Progenitor cell of endocrine pancreas (in vitro differentiated cells): ENCODE data around the gene VWA1. TPM values are rescaled to one million over a fixed set of nuclear protein-coding genes. Genes with fewer than 3 reads are reported as not detected.

Experiments
- DNase-seq: peaks from one replicate; pipeline ENCODE4 v3.0.0; 2021; ENCODE audit warnings: low spot score; ENCODE audit not compliant: unreplicated experiment
- H3K27ac Mint-ChIP-seq: 2 replicates; pipeline ENCODE4 v1.8.0; 2021; ENCODE audit warnings: mild to moderate bottlenecking, moderate library complexity, mixed read lengths
- H3K27me3 Mint-ChIP-seq: 2 replicates; pipeline ENCODE4 v1.8.0; 2021; ENCODE audit warnings: mixed read lengths
- H3K36me3 Mint-ChIP-seq: 2 replicates; pipeline ENCODE4 v1.8.0; 2022; ENCODE audit warnings: mixed read lengths; ENCODE audit not compliant: insufficient read depth
- H3K4me1 Mint-ChIP-seq: 2 replicates; pipeline ENCODE4 v1.8.0; 2021; ENCODE audit warnings: low read depth, mixed read lengths
- H3K4me3 Mint-ChIP-seq: 2 replicates; pipeline ENCODE4 v1.8.0; 2021; ENCODE audit warnings: low read depth, mild to moderate bottlenecking, moderate library complexity, mixed read lengths
- H3K9me3 Mint-ChIP-seq: 2 replicates; pipeline ENCODE4 v1.8.0; 2021; ENCODE audit warnings: low read depth, mixed read lengths
- CTCF ChIP-seq: fragments of 200-600 bp; sonication (generic); IDR thresholded peaks from one replicate; pipeline ENCODE4 v1.5.0; 2021; ENCODE audit warnings: antibody characterized with exemption, mild to moderate bottlenecking; ENCODE audit not compliant: unreplicated experiment
- total RNA-seq: library from RNA; stranded (reverse); gene quantifications from 2 replicates; pipeline ENCODE4 v1.2.1, GENCODE V29; 2021

The VWA1 gene
- total RNA-seq, 1 donor from 2014 or later: 36.8 TPM

GRCh38 chr1:1430114-1430982 is 5.1 kb upstream of the VWA1 start:
- H3K4me3 Mint-ChIP-seq: no peak overlapping the region
- peak overlapping the region; percentile 59 for H3K27ac Mint-ChIP-seq

DNA sequence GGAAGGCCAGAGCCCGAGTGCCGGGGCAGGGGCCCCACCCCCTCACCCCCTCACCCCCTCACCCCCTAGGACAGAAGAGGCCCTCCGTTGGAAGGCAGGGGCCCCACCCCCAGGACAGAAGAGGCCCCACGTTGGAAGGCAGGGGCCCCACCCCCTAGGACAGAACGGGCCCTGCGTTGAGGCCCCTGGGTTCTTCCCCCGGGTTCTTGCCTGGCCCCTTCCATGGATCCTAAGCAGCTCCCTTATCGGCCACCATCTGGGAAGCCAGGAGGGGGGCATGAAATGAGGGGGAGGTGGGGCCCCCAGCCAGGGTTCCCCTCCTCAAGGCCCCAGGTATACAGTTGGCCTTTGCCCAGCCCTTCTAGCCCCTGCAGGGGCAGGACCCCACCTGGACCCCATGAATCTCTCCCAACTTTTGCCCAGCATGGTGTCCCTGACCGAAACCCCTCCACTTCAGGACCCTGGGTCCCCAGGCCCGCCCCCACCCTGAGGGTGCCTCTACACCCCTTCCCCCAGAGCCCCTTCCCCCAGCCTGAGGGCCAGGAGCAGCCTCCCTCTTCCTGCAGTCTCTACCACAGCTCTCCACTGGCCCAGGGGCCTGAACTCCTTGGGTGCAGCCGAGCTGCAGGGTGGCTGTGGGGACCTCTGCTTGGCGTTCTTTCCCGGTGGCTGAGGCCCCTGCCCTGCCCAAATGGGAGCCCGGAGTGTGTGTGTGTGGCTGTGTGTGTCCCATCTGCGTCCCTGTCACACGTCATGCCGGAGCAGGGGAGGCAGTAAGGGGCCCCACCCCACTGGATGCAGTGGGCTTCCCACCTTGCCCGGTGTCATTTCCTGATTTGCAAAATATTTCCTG is 4.3 kb upstream of the VWA1 start:
- Mint-ChIP-seq H3K4me3 (no peak overlapping the region), H3K4me1 (peaks cover 20% of the 10 kb centered on the region), H3K27ac (peak overlapping the region; percentile 77), H3K27me3 (peaks cover 3% of the 10 kb centered on the region), H3K9me3 (no peaks in the 10 kb centered on the region), H3K36me3 (no peaks in the 10 kb centered on the region)
- no peak for DNase-seq
- no peak for TF ChIP-seq CTCF

More at GRCh38 chr1:1430114-1430982, 5.1 kb upstream of the VWA1 start:
- H3K4me1 Mint-ChIP-seq: peaks cover 19% of the 10 kb centered on the region
- no peaks in the 10 kb centered on the region for H3K9me3 Mint-ChIP-seq
- H3K27me3 Mint-ChIP-seq: peaks cover 3% of the 10 kb centered on the region
- peak; percentile 17 for TF ChIP-seq CTCF
- DNase-seq: no peak
- H3K36me3 Mint-ChIP-seq: no peaks in the 10 kb centered on the region

DNA sequence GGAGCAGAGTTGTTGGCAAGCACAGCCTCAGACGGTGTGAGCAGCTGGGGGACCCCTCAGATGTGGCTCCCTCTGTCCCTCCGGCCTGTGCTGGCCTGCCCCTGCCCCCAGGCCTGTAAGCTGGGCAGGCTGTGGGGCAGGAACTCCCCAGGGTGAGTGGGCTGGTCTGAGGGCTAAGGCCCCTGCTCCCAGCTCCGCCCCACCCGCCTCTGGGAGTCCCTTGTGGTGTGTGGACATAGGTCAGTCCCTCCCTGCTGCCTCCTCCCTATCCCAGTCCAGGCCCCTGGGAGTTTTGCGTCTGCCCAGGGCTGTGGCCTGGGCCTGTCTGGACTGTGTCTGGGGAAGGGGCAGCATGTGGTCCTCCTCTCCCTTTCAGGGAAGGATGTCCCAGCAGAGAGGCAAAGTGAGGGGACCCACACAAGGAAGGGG is 3.6 kb upstream of the VWA1 start:
- H3K4me3 Mint-ChIP-seq: no peak overlapping the region
- H3K36me3 Mint-ChIP-seq: no peaks in the 10 kb centered on the region
- peaks cover 22% of the 10 kb centered on the region for H3K4me1 Mint-ChIP-seq
- TF ChIP-seq CTCF: no peak
- peaks cover 3% of the 10 kb centered on the region for H3K27me3 Mint-ChIP-seq
- no peaks in the 10 kb centered on the region for H3K9me3 Mint-ChIP-seq
- H3K27ac Mint-ChIP-seq: peak overlapping the region; percentile 77
- DNase-seq: no peak

DNA sequence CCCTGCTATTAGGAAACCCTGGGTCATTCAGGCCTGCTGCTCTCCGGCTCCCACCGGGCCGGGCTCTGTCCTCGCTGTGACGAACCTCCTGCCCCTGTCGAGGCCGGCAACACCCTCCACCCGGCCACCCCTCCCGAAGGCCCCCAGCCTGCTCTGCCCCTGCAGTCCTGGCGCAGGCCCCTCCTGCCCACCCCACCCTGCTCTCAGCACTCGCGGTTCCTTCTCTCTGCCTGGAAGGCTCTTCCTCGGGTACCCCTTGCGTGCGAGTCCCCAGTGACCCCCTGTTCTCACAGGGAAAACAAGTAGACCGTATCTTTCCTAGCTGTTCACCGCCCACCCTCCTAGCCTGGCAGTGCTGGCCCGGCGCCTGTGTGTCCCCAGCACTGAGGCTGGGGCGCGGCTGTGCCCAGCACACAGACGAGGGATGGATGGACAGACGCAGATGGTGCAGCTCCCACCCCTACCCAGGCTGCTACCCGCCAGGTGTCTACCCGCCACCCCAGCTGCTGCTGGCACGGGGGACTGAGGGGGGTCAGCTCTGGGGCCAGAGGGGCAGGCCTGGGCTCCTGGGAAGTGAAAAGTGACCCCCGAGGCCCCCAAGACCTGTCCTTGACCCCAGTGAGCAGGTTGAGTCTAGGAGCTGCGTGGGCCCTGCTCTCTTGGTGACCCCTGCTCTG is 3.1 kb upstream of the VWA1 start:
- peak overlapping the region; percentile 14 for H3K4me3 Mint-ChIP-seq
- no peak for TF ChIP-seq CTCF
- no peaks in the 10 kb centered on the region for H3K36me3 Mint-ChIP-seq
- H3K4me1 Mint-ChIP-seq: peaks cover 22% of the 10 kb centered on the region
- peak overlapping the region; percentile 93 for H3K27ac Mint-ChIP-seq
- no peak for DNase-seq
- H3K27me3 Mint-ChIP-seq: peaks cover 3% of the 10 kb centered on the region
- H3K9me3 Mint-ChIP-seq: no peaks in the 10 kb centered on the region
